GM12872 (cell line): Measurements from ENCODE around the gene ARHGAP30.

Source experiments
- TF ChIP-seq, protein P1 (sequence below): IDR thresholded peaks from 3 replicates; pipeline ENCODE4 v1.5.1; 2011; ENCODE audit warnings: low read depth, mild to moderate bottlenecking, low read length, moderate library complexity; ENCODE audit not compliant: insufficient read depth

ARHGAP30 gene

DNA sequence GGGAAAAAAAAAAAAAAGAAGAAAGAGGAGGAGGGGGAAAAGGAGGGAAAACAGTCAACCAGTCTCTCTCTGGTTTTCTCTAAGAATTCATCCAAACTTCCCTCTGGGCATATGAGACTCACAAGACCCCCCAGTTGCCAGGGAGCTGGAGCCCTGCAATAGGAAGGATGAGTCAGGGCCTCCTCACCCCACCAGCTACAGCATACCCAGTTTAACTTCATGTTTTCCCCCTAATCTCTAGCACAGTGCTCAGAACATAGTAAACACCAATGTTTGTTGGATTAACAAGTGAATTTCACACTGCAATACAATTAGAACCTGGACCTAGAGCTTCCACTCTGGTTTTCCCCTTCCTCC lies 56.6 kb downstream of the ARHGAP30 start:
- TF ChIP-seq, protein P1, sequence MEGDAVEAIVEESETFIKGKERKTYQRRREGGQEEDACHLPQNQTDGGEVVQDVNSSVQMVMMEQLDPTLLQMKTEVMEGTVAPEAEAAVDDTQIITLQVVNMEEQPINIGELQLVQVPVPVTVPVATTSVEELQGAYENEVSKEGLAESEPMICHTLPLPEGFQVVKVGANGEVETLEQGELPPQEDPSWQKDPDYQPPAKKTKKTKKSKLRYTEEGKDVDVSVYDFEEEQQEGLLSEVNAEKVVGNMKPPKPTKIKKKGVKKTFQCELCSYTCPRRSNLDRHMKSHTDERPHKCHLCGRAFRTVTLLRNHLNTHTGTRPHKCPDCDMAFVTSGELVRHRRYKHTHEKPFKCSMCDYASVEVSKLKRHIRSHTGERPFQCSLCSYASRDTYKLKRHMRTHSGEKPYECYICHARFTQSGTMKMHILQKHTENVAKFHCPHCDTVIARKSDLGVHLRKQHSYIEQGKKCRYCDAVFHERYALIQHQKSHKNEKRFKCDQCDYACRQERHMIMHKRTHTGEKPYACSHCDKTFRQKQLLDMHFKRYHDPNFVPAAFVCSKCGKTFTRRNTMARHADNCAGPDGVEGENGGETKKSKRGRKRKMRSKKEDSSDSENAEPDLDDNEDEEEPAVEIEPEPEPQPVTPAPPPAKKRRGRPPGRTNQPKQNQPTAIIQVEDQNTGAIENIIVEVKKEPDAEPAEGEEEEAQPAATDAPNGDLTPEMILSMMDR = no peak

DNA sequence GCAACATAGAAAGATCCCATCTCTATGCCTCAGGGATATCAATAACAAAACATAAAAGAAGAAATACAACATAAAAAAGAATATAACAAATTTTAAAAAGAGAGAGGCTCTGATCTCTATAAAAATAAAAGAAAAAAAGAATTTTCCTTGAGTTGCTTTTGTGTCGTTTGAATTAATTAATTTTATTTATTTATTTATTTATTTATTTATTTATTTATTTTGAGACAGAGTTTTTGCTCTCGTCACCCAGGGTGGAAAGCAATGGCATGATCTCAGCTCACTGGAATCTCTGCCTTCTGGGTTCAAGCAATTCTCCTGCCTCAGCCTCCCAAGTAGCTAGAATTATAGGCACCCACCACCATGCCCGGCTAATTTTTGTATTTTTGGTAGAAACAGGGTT lies 57.3 kb downstream of the ARHGAP30 start:
- TF ChIP-seq, protein P1 = no peak

DNA sequence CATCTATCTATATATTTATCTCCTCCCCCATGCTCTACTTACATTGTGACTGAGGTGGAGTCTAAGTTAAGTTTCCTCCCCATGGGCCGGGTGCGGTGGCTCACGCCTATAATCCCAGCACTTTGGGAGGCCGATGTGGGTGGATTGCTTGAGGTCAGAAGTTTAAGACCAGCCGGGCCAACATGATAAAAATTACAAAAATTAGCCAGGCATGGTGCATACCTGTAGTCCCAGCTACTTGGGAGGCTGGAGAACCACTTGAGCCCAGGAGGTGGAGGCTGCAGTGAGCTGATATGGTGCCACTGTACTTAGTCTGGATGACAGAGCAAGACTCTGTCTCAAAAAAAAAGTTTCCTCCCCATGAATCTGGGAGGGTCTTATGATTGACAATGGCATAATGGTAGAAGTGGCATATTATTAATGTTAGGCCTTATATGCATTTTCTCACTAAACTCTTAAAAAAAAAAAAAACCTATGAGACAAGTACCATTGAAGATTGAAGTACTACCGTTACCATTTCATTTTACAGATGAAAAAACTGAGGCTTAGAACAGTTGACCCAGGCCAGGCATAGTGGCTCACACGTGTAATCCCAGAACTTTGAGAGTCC lies 60.0 kb downstream of the ARHGAP30 start:
- TF ChIP-seq, protein P1 = no peak

DNA sequence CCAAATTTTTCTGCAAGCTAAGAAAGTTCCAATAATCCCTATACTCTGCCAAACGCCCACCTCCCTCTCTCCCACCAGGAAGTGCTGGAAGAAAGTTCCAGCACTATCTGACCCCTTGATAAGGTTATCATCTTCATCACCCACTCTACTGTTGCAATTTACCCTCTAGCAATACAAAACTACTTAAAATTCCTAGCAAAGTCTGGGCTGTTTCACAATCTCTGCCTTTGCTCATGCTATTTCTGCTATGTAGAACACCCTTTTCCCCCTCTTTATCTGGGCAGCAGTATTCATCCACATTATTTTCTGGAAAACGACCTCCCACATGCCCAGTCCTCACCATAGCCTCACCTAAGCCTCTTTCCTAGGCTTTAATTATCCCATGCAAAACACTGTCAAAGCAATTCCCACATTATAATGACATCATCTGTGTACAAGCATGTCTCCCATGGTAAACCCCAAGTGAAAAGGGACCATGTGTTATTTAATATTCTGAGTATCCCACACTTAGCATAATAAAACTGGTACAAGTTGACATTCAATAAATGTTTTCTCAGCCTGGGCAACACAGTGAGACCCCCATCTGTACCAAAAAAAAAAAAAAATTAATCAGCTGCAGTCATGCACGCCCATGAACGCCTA lies 60.7 kb downstream of the ARHGAP30 start:
- TF ChIP-seq, protein P1 = no peak

DNA sequence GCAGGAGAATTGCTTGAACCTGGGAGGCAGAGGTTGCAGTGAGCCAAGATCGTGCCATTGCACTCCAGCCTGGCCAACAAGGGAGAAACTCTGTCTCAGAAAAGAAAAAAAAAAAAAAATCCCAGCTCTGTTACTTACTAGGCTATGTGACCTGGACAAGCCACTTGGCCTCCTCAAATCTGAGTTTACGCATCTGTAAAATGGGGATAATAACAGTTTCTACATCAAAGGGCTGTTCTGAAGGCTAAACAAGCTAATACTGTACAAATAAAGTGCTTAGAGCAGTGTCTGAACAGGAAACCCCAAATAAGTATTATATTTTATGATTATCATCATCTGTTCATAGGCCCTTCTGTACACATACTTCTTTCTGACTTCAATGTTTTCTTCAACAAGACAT lies 62.3 kb downstream of the ARHGAP30 start:
- TF ChIP-seq, protein P1 = no peak

DNA sequence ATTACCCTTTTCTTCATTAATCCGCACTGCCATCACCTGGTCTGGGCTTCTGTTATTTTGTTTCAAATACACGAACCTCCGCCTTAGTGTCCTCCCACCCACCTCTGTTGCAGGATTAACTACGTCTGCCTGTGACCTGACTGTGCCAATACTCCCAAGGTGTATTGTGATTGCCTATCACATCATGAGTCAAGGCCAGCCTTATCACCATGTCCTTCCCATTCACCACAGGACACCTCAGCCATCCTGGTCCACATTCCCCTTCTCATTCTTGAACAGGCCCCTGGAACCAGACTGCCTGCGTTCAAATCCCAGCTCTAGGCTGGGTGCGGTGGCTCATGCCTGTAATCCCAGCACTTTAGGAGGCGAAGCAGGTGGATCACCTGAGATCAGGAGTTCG lies 63.1 kb downstream of the ARHGAP30 start:
- TF ChIP-seq, protein P1 = no peak

DNA sequence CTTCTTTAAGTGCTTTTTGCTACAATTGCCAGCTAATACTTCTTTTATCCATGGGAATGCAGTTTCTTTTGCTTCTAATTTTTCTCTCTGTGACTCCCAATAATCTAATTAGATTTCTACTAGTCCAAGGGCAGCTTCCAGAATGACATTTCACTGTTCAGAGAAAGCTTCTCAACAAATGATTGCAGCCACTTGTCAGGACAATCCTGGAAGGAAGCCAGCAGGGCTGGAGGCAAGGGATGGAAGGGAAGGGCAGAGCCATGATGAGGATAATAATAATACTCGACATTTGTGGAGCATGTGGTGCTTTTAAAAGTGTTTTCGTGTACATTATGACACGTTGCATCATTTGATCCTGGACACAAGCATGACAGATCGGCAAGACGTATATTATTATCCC lies 68.2 kb downstream of the ARHGAP30 start:
- TF ChIP-seq, protein P1 = no peak
